ENCODE data around the gene TRIM65.

TRIM65 gene

DNA sequence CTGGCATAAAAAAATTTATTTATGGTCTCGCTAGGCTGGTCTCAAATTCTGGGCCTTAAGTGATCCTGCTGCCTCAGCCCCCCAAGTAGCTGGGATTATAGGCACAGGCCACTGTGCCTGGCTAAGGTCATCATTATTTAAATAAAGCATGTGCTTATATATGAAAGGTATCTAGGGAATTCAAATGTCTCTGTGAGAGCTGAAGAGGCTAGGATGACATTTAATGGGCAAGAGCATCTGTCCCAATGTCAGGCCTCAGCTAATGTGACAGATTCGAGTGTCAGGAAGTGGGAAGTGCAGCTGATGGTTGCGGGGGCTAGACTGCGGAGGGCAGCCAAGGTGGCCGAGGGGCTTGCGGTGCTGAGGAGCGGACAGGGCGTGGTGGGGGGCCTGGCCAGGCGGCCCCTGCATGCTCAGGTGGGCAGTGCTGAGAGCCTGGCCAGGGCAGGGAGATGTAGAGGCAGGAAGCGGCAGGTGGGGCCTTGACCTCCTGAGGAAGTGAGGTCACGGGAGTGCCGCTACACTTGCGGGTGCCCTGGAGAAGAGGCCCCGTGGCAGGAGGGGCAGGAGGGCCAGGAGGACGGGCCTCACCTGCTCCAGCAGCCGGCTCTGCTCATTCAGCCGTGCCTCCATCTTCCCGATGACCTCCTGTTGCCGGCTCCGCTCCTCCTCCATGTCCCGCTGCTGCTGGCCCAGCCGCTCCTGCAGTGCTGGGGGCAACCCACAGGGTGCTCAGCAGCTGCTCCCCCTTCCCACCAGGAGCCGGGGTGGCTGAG is 20.6 kb upstream of the TRIM65 start:
- no peak for DNase-seq

GRCh38 chr17:75915268-75915667 is 18.5 kb upstream of the TRIM65 start:
- DNase-seq: no peak

DNA sequence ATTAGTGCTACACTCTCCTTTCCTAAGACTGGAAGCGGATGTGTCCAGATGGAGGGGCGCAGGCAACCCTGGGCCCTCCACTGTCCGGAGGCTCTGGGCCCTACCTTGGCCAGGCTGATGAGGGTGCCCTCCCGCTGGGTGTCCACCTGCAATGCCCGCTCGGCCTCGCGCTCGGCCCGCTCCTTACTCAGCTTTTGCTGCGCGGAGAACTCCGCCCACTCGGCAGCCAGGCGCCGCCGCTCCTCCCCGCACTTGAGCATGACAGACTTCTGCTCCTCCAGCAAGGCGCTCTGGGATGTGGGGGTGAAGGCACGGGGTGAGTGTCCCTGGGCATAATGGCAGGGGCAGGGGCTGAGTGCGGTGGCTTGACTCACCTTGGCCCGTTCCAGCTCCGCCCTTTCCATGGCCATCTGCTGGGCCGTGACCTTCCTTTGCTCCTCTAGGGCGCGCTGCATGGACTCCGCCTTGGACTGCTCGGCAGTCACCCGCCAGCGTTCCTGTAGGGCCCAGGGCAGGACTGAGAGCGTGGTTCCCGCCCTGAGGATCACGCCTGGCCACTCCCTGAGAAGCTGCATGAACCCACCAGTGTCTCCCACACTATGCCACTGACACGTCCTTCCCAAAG is 18.0 kb upstream of the TRIM65 start:
- no peak for DNase-seq

DNA sequence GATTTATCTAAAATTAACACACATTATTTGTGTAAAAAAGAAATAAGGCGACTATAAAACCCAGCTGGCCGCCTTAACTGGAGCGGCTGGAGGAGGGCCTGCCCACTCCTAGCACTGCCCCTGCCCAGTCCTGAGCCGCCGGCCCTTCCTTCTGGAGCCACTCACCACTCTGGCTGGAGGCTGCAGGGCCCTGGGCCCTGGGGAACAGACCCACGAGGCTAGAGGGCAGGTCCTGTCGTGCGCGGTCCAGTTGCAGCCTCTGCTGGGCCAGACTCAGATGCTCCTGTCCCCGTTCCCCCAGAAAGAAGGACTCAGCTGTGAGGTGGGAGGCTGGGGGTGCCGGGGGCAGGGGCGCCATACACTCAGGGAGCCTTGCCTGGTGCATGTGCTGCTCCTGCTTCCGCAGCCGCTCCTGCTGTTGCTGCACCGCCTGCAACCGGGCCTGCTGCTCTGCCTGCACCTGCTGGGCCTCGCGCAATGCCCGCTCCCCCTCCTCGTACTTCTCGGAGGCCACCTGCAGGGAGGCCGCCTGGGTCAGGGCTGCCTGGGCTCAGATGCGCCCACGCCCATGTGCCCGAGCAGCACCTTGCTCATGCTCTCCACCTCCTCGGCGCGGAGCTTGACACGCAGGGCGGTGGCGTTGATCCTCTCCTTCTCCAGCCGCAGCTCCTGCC is 16.9 kb upstream of the TRIM65 start:
- no peak for DNase-seq

DNA sequence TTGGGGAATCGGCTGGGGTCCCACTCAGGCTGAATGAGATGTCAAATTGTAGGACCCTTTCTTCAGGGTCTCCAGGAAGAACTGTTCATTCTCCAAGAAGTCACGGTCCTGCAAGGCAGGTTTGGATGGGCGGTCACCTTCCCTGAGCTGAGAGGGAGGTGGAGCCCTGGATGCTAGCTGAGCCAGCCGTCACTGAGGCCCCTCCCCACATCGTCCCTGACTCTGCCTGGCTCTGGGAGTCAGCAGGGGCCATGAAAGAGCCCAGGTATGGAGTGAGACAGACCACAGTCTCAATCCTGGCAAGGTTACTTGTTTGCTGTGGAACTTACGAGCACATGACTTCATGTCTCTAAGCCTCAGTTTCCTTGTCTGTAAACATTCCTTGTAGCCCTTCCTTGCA is 13.9 kb upstream of the TRIM65 start:
- no peak for DNase-seq

GRCh38 chr17:75909812-75910274 is 13.1 kb upstream of the TRIM65 start:
- DNase-seq: no peak

GRCh38 chr17:75909051-75909811 is 12.5 kb upstream of the TRIM65 start:
- DNase-seq: no peak

- no peak for DNase-seq
Measured at GRCh38 chr17:75908201-75908600, 11.4 kb upstream of the TRIM65 start.

- no peak for DNase-seq
Measured at GRCh38 chr17:75906143-75906884, 9.6 kb upstream of the TRIM65 start.

GRCh38 chr17:75904749-75905521 is 8.2 kb upstream of the TRIM65 start, which contains the start of gene MRPL38:
Gene MRPL38 (minus strand): TSS chr17:75904884. CDS start chr17:75904875, 9 bp downstream.
- DNase-seq: peak; percentile 96 to 97

- no peak for DNase-seq
Measured at GRCh38 chr17:75902406-75902805, 5.7 kb upstream of the TRIM65 start.

GRCh38 chr17:75901727-75902126 is 5.0 kb upstream of the TRIM65 start:
- no peak for DNase-seq

DNA sequence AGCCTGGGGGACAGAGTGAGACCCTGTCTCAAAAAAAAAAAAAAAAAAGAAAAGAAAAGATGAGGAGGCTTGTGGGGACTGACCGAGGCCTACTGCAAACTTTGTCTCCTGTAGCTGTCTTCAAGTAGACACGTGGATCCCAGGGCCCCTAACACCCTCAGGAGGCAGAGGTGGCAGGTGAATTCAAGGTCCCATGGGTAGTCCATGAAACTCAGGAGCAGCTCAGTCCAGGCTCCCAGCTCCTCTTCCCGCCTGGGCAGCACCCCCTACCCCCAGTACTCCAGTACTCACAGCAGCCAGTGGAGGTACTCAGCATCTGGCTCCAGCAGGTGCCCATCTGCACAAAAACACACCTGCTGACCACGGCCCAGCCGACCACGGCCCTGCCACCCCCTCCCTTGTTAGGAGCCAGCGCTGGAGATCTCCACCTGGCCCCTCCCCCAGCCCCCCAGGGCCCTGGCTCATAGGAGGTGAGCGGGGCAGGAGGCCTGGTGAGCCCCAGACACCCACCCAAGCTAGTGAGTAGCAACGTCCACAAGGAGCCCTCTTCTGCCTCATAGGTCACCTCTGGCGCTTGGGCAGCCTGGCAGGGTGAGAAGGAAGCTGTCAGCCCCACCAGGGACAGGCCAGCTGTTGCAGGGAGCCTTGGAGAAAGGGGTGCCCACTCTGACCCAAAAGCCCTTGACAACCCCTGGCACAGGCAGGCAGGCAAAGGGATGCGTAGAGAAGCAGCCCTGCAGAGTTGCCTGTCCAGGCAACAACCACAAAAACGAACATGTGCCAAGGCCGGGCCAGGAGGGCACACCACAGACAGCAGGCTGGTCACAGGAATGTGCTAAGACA is 4.2 kb upstream of the TRIM65 start:
- DNase-seq: no peak

DNA sequence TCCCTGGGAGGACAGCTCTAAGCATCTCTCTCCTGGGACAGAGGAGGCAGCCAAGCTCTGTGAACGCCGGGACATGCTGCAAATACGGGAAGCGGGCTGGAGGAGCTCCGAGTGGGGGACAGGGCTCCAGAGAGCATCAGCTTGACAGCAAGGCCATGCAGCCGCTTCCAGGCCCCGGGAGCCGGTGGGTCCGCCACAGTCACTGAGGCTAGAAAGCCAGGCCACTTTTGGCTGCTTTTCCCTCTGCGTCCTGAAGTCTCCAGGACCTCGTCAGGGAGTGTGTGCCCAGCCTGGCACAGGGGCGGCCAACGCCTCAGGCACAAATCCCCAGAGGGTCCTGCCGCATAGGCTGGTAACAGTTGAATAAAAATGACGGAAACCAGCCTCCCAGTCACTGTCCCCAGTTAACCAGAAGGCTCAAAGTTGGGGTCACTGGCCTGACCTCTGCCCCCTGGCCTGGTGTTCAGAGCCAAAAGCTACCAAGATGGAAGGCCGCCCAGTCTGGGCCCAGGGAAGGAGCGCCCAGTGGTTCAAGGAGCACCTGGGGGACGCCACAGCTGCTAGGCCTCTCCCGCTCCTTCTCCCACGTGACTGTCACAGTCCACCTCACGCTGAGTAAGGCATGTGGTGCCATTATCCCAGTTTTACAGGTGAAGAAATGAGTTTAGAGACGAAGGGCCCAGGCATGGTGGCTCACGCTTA is 3.2 kb upstream of the TRIM65 start:
- DNase-seq: no peak

GRCh38 chr17:75899353-75899752 is 2.6 kb upstream of the TRIM65 start:
- DNase-seq: no peak

DNA sequence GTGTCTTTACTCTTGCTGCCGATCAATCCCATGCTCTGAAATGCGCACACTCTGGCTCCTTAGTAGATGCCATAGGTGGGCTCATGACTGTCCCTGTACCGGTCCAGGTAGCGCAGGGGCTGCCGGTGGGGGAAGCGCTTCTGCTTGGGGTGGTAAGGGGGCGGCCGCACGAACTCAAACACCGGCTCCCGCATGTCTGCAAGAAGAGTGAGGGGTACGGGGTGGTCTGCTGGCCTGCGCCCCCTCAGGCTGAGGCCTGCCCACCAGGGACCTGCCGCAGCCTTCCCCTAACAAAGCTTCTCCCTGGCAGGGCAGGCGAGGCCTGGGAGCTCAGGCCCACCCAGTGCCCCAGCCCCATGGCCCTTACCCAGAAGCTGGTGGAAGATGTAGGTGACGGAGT is 2.0 kb upstream of the TRIM65 start:
- DNase-seq: no peak

DNA sequence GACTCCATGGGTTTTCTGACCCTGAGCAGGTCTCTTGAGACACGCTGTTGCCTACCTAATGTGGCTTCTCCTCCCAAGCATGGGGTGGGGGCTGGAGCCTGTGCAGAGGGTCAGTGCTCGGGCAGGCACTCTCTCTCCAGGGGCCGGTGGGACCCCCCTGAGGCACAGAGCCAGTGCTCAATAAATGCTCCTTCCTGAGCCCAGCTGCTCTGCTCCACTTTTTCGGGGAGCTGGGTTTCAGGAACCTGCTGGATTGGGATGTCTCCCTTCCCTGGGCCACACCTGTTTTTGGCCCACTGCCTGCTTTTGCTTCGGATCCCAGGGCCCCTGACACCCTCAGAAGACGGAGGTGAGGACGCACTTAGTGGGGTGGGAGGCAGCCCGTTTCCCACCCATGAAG is 1.3 kb upstream of the TRIM65 start:
- no peak for DNase-seq

GRCh38 chr17:75897160-75898019 is 639 bp upstream of the TRIM65 start:
- no peak for DNase-seq
